Esophagus (tissue), 2 donors: Measurements from ENCODE around the gene EGFL7. TPM values are rescaled to one million over a fixed set of nuclear protein-coding genes. Genes with fewer than 3 reads are reported as not detected.
A peak's percentile ranks its signal among the peaks of the same experiment; 100 is the strongest.

ENCODE experiments used
- H3K27ac ChIP-seq, 2 donors: one replicate each; pipeline ENCODE4 v1.5.1; 2013; ENCODE audit warnings: low read depth in 2 of 2, mild to moderate bottlenecking in 2 of 2, inconsistent platforms in 1 of 2, low read length in 1 of 2, moderate library complexity in 1 of 2
- H3K27me3 ChIP-seq, 2 donors: one replicate each; pipeline ENCODE4 v1.6.1; 2013; ENCODE audit warnings: low read length in 2 of 2, control low read depth in 1 of 2, mild to moderate bottlenecking in 1 of 2; ENCODE audit not compliant: insufficient read depth in 2 of 2, control insufficient read depth in 1 of 2
- H3K36me3 ChIP-seq, 2 donors: one replicate each; pipeline ENCODE4 v1.6.1; 2013; ENCODE audit warnings: low read length in 1 of 2; ENCODE audit not compliant: control insufficient read depth in 2 of 2, insufficient read depth in 2 of 2
- H3K4me1 ChIP-seq, 2 donors: one replicate each; pipeline ENCODE4 v1.6.1; 2013; ENCODE audit warnings: low read length in 1 of 2; ENCODE audit not compliant: control insufficient read depth in 2 of 2, insufficient read depth in 2 of 2
- H3K4me3 ChIP-seq, 2 donors: one replicate each; pipeline ENCODE4 v1.5.1; 2013; ENCODE audit warnings: low read length in 2 of 2, mild to moderate bottlenecking in 2 of 2, low read depth in 1 of 2, moderate library complexity in 1 of 2
- H3K9me3 ChIP-seq, 2 donors: one replicate each; pipeline ENCODE4 v1.6.1; 2013; ENCODE audit warnings: mild to moderate bottlenecking in 2 of 2, low read depth in 1 of 2, low read length in 1 of 2, moderate library complexity in 1 of 2; ENCODE audit not compliant: control insufficient read depth in 2 of 2, insufficient read depth in 1 of 2
- WGBS, 2 donors: extraction: QIAGEN DNeasy Blood & Tissue Kit; methylation state at CpG; one replicate each; pipeline ENCODE4 v1.1.7; 2013; 5-methylcytosine and 5-hydroxymethylcytosine counted together
- polyA plus RNA-seq, 2 donors: library from polyadenylated mRNA; stranded (reverse); fragments of 200-250 nt; gene quantifications; one replicate each; pipeline ENCODE4 v1.2.3, GENCODE V29; 2013
- donor health status: healthy with polysubstance abuse.
- donor health status: Bipolar disorder and iron deficiency.

Gene EGFL7
- polyA plus RNA-seq, 2 donors: 34.5 to 43.2 TPM

GRCh38 chr9:136644593-136645351 is 17.9 kb upstream of the EGFL7 start:
- H3K27me3 ChIP-seq: peaks cover 0 to 4% of the 10 kb centered on the region in 2 donors
- peaks cover 0 to 9% of the 10 kb centered on the region in 2 donors for H3K4me1 ChIP-seq
- H3K27ac ChIP-seq: peak overlapping the region; percentile 40 to 45
- H3K9me3 ChIP-seq: no peaks in the 10 kb centered on the region
- WGBS, 2 donors: 15% methylated on average over 28 to 30 of the region's 30 CpGs
- H3K36me3 ChIP-seq: no peaks in the 10 kb centered on the region
- H3K4me3 ChIP-seq: no peak overlapping the region

GRCh38 chr9:136645352-136645902 is 17.3 kb upstream of the EGFL7 start:
- no peaks in the 10 kb centered on the region for H3K36me3 ChIP-seq
- H3K27ac ChIP-seq: peak overlapping the region; percentile 40 to 45
- H3K9me3 ChIP-seq: no peaks in the 10 kb centered on the region
- peaks cover 0 to 4% of the 10 kb centered on the region in 2 donors for H3K27me3 ChIP-seq
- 63 to 71% methylated on average over 18 of the region's 18 CpGs for WGBS, 2 donors
- peaks cover 0 to 9% of the 10 kb centered on the region in 2 donors for H3K4me1 ChIP-seq
- H3K4me3 ChIP-seq: no peak overlapping the region

- no peak overlapping the region for H3K4me3 ChIP-seq
These were observed 16.6 kb upstream of the EGFL7 start for GRCh38 chr9:136645903-136646754.

GRCh38 chr9:136646827-136647711 is 15.6 kb upstream of the EGFL7 start:
- no peaks in the 10 kb centered on the region for H3K36me3 ChIP-seq
- 70 to 72% methylated on average over 27 to 29 of the region's 29 CpGs for WGBS, 2 donors
- H3K27ac ChIP-seq: peak overlapping the region; percentile 38 to 46
- H3K27me3 ChIP-seq: peaks cover 0 to 4% of the 10 kb centered on the region in 2 donors
- H3K4me1 ChIP-seq: peaks cover 0 to 9% of the 10 kb centered on the region in 2 donors
- no peak overlapping the region for H3K4me3 ChIP-seq
- H3K9me3 ChIP-seq: no peaks in the 10 kb centered on the region

More at GRCh38 chr9:136645903-136646754, 16.6 kb upstream of the EGFL7 start:
- H3K36me3 ChIP-seq: no peaks in the 10 kb centered on the region
- H3K27ac ChIP-seq: peak overlapping the region; percentile 46
- H3K27me3 ChIP-seq: peaks cover 0 to 4% of the 10 kb centered on the region in 2 donors
- WGBS, 2 donors: 38 to 45% methylated on average over 37 to 40 of the region's 40 CpGs
- no peaks in the 10 kb centered on the region for H3K9me3 ChIP-seq
- H3K4me1 ChIP-seq: peaks cover 0 to 9% of the 10 kb centered on the region in 2 donors

GRCh38 chr9:136648751-136649150 is 14.0 kb upstream of the EGFL7 start:
- 57 to 64% methylated on average over 16 of the region's 16 CpGs for WGBS, 2 donors
- Histone ChIP-seq H3K36me3 (no peaks in the 10 kb centered on the region), H3K27me3 (peaks cover 0 to 4% of the 10 kb centered on the region in 2 donors), H3K4me3 (no peak overlapping the region), H3K4me1 (peaks cover 0 to 9% of the 10 kb centered on the region in 2 donors), H3K9me3 (no peaks in the 10 kb centered on the region), H3K27ac (no peak overlapping the region)

GRCh38 chr9:136650021-136650420 is 12.7 kb upstream of the EGFL7 start:
- Histone ChIP-seq H3K27ac (no peak overlapping the region), H3K27me3 (peaks cover 0 to under 1% of the 10 kb centered on the region in 2 donors), H3K4me1 (no peaks in the 10 kb centered on the region), H3K36me3 (no peaks in the 10 kb centered on the region), H3K4me3 (no peak overlapping the region), H3K9me3 (no peaks in the 10 kb centered on the region)
- WGBS, 2 donors: 93 to 96% methylated on average over 8 of the region's 8 CpGs

GRCh38 chr9:136650648-136651047 is 12.1 kb upstream of the EGFL7 start:
- Histone ChIP-seq H3K4me1 (no peaks in the 10 kb centered on the region), H3K27ac (no peak overlapping the region), H3K36me3 (no peaks in the 10 kb centered on the region), H3K27me3 (no peaks in the 10 kb centered on the region), H3K4me3 (no peak overlapping the region), H3K9me3 (no peaks in the 10 kb centered on the region)
- WGBS, 2 donors: 71 to 74% methylated on average over 10 of the region's 10 CpGs

GRCh38 chr9:136651860-136652259 is 10.9 kb upstream of the EGFL7 start:
- no peak overlapping the region for H3K4me3 ChIP-seq
- H3K27me3 ChIP-seq: no peaks in the 10 kb centered on the region
- 56 to 73% methylated on average over 11 of the region's 11 CpGs for WGBS, 2 donors
- H3K36me3 ChIP-seq: no peaks in the 10 kb centered on the region
- no peaks in the 10 kb centered on the region for H3K9me3 ChIP-seq
- H3K27ac ChIP-seq: no peak overlapping the region
- no peaks in the 10 kb centered on the region for H3K4me1 ChIP-seq
